Peyer's patch (tissue), 4 donors: Measurements from ENCODE around the gene CEP97. TPM values are rescaled to one million over a fixed set of nuclear protein-coding genes. Genes with fewer than 3 reads are reported as not detected.
A peak's percentile ranks its signal among the peaks of the same experiment; 100 is the strongest.

Experiments used
- DNase-seq, 3 donors: peaks; one replicate each; pipeline ENCODE4 v3.0.0-alpha.2; 2017 to 2019
- H3K27ac ChIP-seq, 4 donors: fragments of 200-600 bp; sonication (generic); one replicate each; pipeline ENCODE4 v1.5.1; 2016 to 2019
- H3K27me3 ChIP-seq, 2 donors: fragments of 200-600 bp; sonication (generic); one replicate each; pipeline ENCODE4 v1.5.1; 2019
- H3K36me3 ChIP-seq, 3 donors: fragments of 200-600 bp; sonication (generic); one replicate each; pipeline ENCODE4 v1.5.1; 2016 to 2019
- H3K4me1 ChIP-seq, 4 donors: fragments of 200-600 bp; sonication (generic); one replicate each; pipeline ENCODE4 v1.5.1; 2016 to 2019
- H3K4me3 ChIP-seq, 4 donors: fragments of 200-600 bp; sonication (generic); 1 replicate in 3 of 4; 2 replicates in 1 of 4; pipeline ENCODE4 v1.5.1; 2016 to 2019; ENCODE audit warnings: mild to moderate bottlenecking in 1 of 4
- H3K9me3 ChIP-seq, 4 donors: fragments of 200-600 bp; sonication (generic); one replicate each; pipeline ENCODE4 v1.5.1; 2016 to 2019; ENCODE audit warnings: mild to moderate bottlenecking in 1 of 4
- CTCF ChIP-seq, 6 experiments: fragments of 450-650 bp in 4 of 6; fragments of 200-600 bp in 2 of 6; sonication (generic) in 1 of 6; IDR thresholded peaks; one replicate each; pipeline ENCODE4 v1.5.1; 2017 to 2019; ENCODE audit warnings: antibody characterized with exemption in 6 of 6, mild to moderate bottlenecking in 3 of 6, moderate library complexity in 1 of 6
- POLR2A ChIP-seq, 2 donors: fragments of 450-650 bp; IDR thresholded peaks; one replicate each; pipeline ENCODE4 v1.5.1; 2017; ENCODE audit warnings: antibody characterized with exemption in 2 of 2, mild to moderate bottlenecking in 2 of 2, moderate library complexity in 2 of 2
- total RNA-seq, 4 donors: library from RNA; depleted of rRNA; stranded (reverse); fragments of >200 nt; gene quantifications; one replicate each; pipeline ENCODE4 v1.1.0, GENCODE V29; 2016

CEP97 gene
- 10 to 100 TPM in 1 of 4 donors, 1 to 10 TPM in 3; 3.3 to 18.2 (median 4.7) TPM for total RNA-seq

GRCh38 chr3:101724329-101725193, at the start of gene CEP97:
Gene CEP97, plus strand, starts transcription at chr3:101724614. Its CDS starts 63 bp downstream, at chr3:101724677.
- Histone ChIP-seq H3K4me3 (peak within 1 kb of the TSS; percentile 65 to 79 (median 68)), H3K27ac (peak within 1 kb of the TSS; percentile 64 to 81 (median 66)), H3K27me3 (no peaks in the 10 kb centered on the region), H3K9me3 (no peaks in the 10 kb centered on the region), H3K4me1 (peaks cover 0 to 15% (median 8%) of the 10 kb centered on the region in 4 donors), H3K36me3 (peaks cover 0 to 7% (median 0%) of the 10 kb centered on the region in 3 donors)
- DNase-seq, result peak; percentile 93 to 96 (median 94)
- TF ChIP-seq CTCF (IDR thresholded peaks at IDR 0.05) (peak in 2 of 6 experiments; percentile 3 to 17), POLR2A (IDR thresholded peaks at IDR 0.05) (peak in 1 of 2 donors; percentile 30)

GRCh38 chr3:101675709-101676215, 48.7 kb upstream of the CEP97 start:
- H3K36me3 ChIP-seq, result peaks cover 0 to 16% (median 0%) of the 10 kb centered on the region in 3 donors
- peak in 1 of 6 experiments; percentile 1 for TF ChIP-seq CTCF (IDR thresholded peaks at IDR 0.05)
- TF ChIP-seq POLR2A (IDR thresholded peaks at IDR 0.05), result no peak
- H3K27me3 ChIP-seq, result no peaks in the 10 kb centered on the region
- peak in 1 of 3 donors; percentile 41 for DNase-seq
- peak overlapping the region; percentile 77 to 98 (median 94) for H3K4me3 ChIP-seq
- H3K9me3 ChIP-seq, result no peaks in the 10 kb centered on the region
- H3K4me1 ChIP-seq, result peaks cover 3 to 18% (median 6%) of the 10 kb centered on the region in 4 donors
- peak overlapping the region; percentile 95 to 100 (median 98) for H3K27ac ChIP-seq

GRCh38 chr3:101676216-101676764, 48.1 kb upstream of the CEP97 start:
- peaks cover 3 to 18% (median 6%) of the 10 kb centered on the region in 4 donors for H3K4me1 ChIP-seq
- no peaks in the 10 kb centered on the region for H3K9me3 ChIP-seq
- H3K36me3 ChIP-seq, result peaks cover 0 to 19% (median 0%) of the 10 kb centered on the region in 3 donors
- H3K4me3 ChIP-seq, result peak overlapping the region; percentile 77 to 98 (median 94)
- TF ChIP-seq CTCF (IDR thresholded peaks at IDR 0.05) (peak in 4 of 6 experiments; percentile 2 to 28 (median 20)), POLR2A (IDR thresholded peaks at IDR 0.05) (peak; percentile 44 to 65)
- DNase-seq, result peak; percentile 92 to 97 (median 97)
- no peaks in the 10 kb centered on the region for H3K27me3 ChIP-seq
- peak overlapping the region; percentile 95 to 100 (median 98) for H3K27ac ChIP-seq

- Histone ChIP-seq H3K9me3 (no peaks in the 10 kb centered on the region), H3K36me3 (peaks cover 0 to 25% (median 0%) of the 10 kb centered on the region in 3 donors)
Measured at GRCh38 chr3:101676765-101677435, 47.5 kb upstream of the CEP97 start, which contains the start of gene ZBTB11. Gene ZBTB11, minus strand, starts transcription at chr3:101677132. Its CDS starts 218 bp downstream, at chr3:101676914.

More at GRCh38 chr3:101676765-101677435, 47.5 kb upstream of the CEP97 start, which contains the start of gene ZBTB11:
- TF ChIP-seq POLR2A (IDR thresholded peaks at IDR 0.05) (peak; percentile 59 to 84), CTCF (IDR thresholded peaks at IDR 0.05) (peak in 3 of 6 experiments; percentile 34 to 44 (median 44))
- Histone ChIP-seq H3K27me3 (no peaks in the 10 kb centered on the region), H3K27ac (peak within 1 kb of the TSS; percentile 95 to 100 (median 98)), H3K4me3 (peak within 1 kb of the TSS; percentile 77 to 98 (median 94)), H3K4me1 (peaks cover 3 to 18% (median 6%) of the 10 kb centered on the region in 4 donors)
- peak; percentile 99 to 100 (median 100) for DNase-seq
